HepG2 (cell line): ENCODE measurements around the gene SIKE1. TPM values are rescaled to one million over a fixed set of nuclear protein-coding genes. Genes with fewer than 3 reads are reported as not detected.

ENCODE experiments used
- DMAP1 ChIP-seq: IDR thresholded peaks from 2 replicates; pipeline ENCODE4 v1.6.1; 2016
- GABPB1 ChIP-seq: IDR thresholded peaks from 2 replicates; pipeline ENCODE4 v1.6.1; 2016; ENCODE audit warnings: mild to moderate bottlenecking, missing genetic modification reagents, moderate library complexity, missing compliant biosample characterization
- GLI4 ChIP-seq: sonication (generic); formaldehyde crosslinking; IDR thresholded peaks from 2 replicates; pipeline ENCODE4 v1.5.1; 2020; ENCODE audit warnings: missing genetic modification reagents, mild to moderate bottlenecking, moderate library complexity, borderline replicate concordance
- GTF3A ChIP-seq: sonication (generic); formaldehyde crosslinking; conservative IDR thresholded peaks from 2 replicates; pipeline ENCODE4 v1.4.0; 2020; ENCODE audit warnings: mild to moderate bottlenecking, missing genetic modification reagents
- HES4 ChIP-seq: sonication (generic); formaldehyde crosslinking; IDR thresholded peaks from 2 replicates; pipeline ENCODE4 v1.9.0; 2021; ENCODE audit warnings: mild to moderate bottlenecking, missing genetic modification reagents, borderline replicate concordance
- KDM5A ChIP-seq: fragments of 200-600 bp; sonication (generic); IDR thresholded peaks from 2 replicates; pipeline ENCODE4 v1.7.0; 2018; ENCODE audit warnings: antibody characterized with exemption, mild to moderate bottlenecking, low read length, borderline replicate concordance
- LCORL ChIP-seq, 2 experiments: fragments of 450-650 bp in 1 of 2; sonication (generic) in 1 of 2; formaldehyde crosslinking in 1 of 2; IDR thresholded peaks; 2 replicates each; pipeline versions ENCODE4 v1.5.0 to v1.6.1; 2017 to 2020; ENCODE audit warnings: antibody characterized with exemption in 1 of 2, missing genetic modification reagents in 1 of 2
- MATR3 ChIP-seq: sonication (generic); formaldehyde crosslinking; IDR thresholded peaks from 2 replicates; pipeline ENCODE4 v1.4.0; 2020; ENCODE audit warnings: missing genetic modification reagents
- RARA ChIP-seq: IDR thresholded peaks from 2 replicates; pipeline ENCODE4 v1.6.1; 2016; ENCODE audit warnings: missing genetic modification reagents, missing compliant biosample characterization
- RFX1 ChIP-seq: fragments of 450-650 bp; IDR thresholded peaks from 2 replicates; pipeline ENCODE4 v1.6.1; 2017
- SAFB2 ChIP-seq: sonication (generic); formaldehyde crosslinking; IDR thresholded peaks from 2 replicates; pipeline ENCODE4 v1.5.1; 2020; ENCODE audit warnings: missing genetic modification reagents, low read depth, mild to moderate bottlenecking, borderline replicate concordance
- ZFP36L2 ChIP-seq: sonication (generic); formaldehyde crosslinking; IDR thresholded peaks from 2 replicates; pipeline ENCODE4 v1.4.0; 2020; ENCODE audit warnings: missing genetic modification reagents
- ZMYM4 ChIP-seq: sonication (generic); formaldehyde crosslinking; IDR thresholded peaks from 2 replicates; pipeline ENCODE4 v1.8.1; 2023; ENCODE audit warnings: mild to moderate bottlenecking, missing genetic modification reagents
- ZNF564 ChIP-seq: sonication (generic); formaldehyde crosslinking; IDR thresholded peaks from 2 replicates; pipeline ENCODE4 v1.8.1; 2023; ENCODE audit warnings: mild to moderate bottlenecking, missing genetic modification reagents
- ZNF570 ChIP-seq: sonication (generic); formaldehyde crosslinking; IDR thresholded peaks from 2 replicates; pipeline ENCODE4 v1.4.0; 2020; ENCODE audit warnings: mild to moderate bottlenecking, missing genetic modification reagents, borderline replicate concordance
- ZNF598 ChIP-seq: sonication (generic); formaldehyde crosslinking; IDR thresholded peaks from 2 replicates; pipeline ENCODE4 v1.5.1; 2020; ENCODE audit warnings: mild to moderate bottlenecking, missing genetic modification reagents, borderline replicate concordance
- ZNF770 ChIP-seq: sonication (generic); formaldehyde crosslinking; IDR thresholded peaks from 2 replicates; pipeline ENCODE4 v1.5.0; 2020; ENCODE audit warnings: mild to moderate bottlenecking, missing genetic modification reagents
- ZSCAN29 ChIP-seq: sonication (generic); formaldehyde crosslinking; conservative IDR thresholded peaks from 2 replicates; pipeline ENCODE4 v1.4.0; 2020; ENCODE audit warnings: mild to moderate bottlenecking, missing genetic modification reagents
- ZSCAN30 ChIP-seq: sonication (generic); formaldehyde crosslinking; IDR thresholded peaks from 2 replicates; pipeline ENCODE4 v1.5.0; 2020; ENCODE audit warnings: mild to moderate bottlenecking, missing genetic modification reagents
- ZSCAN9 ChIP-seq: IDR thresholded peaks from 2 replicates; pipeline ENCODE4 v1.6.1; 2016; ENCODE audit warnings: borderline replicate concordance
- polyA plus RNA-seq, 8 experiments: library from polyadenylated mRNA; depleted of rRNA in 3 of 8; stranded (reverse) in 7 of 8; unstranded in 1 of 8; fragments of >200 nt; fragmentation: Illumina TruSeq in 4 of 8; extraction: Trizol in 4 of 8; gene quantifications; 2 replicates each; pipeline versions ENCODE4 v1.2.1 to v1.2.3, GENCODE V29; 2011 to 2016; ENCODE audit warnings: low read depth in 4 of 8, missing spikeins in 1 of 8, mixed read lengths in 1 of 8; ENCODE audit not compliant: insufficient read depth in 1 of 8
- total RNA-seq, 5 experiments: library from RNA; depleted of rRNA; stranded (reverse); fragments of >200 nt; fragmentation: Illumina TruSeq; extraction: Trizol; gene quantifications; 2 replicates each; pipeline ENCODE4 v1.2.3, GENCODE V29; 2016; ENCODE audit warnings: low read depth in 1 of 5
- TF ChIP-seq, protein P1 (sequence below): sonication (generic); formaldehyde crosslinking; IDR thresholded peaks from 2 replicates; pipeline ENCODE4 v1.8.0; 2022; ENCODE audit warnings: missing genetic modification reagents, mild to moderate bottlenecking, inconsistent platforms, borderline replicate concordance
- TF ChIP-seq, protein P2 (sequence below): IDR thresholded peaks from 2 replicates; pipeline ENCODE4 v1.6.1; 2016; ENCODE audit warnings: mild to moderate bottlenecking, missing biosample characterization, missing genetic modification reagents
- TF ChIP-seq, protein P3 (sequence below): sonication (generic); formaldehyde crosslinking; conservative IDR thresholded peaks from 2 replicates; pipeline ENCODE4 v1.8.0; 2022; ENCODE audit warnings: mild to moderate bottlenecking, moderate library complexity, missing genetic modification reagents
- TF ChIP-seq, protein P4 (sequence below): sonication (generic); formaldehyde crosslinking; IDR thresholded peaks from 2 replicates; pipeline ENCODE4 v1.4.0; 2020; ENCODE audit warnings: missing genetic modification reagents

SIKE1 gene
- total and polyA plus RNA-seq, 2 of the 13 experiments (the other 11 are each of a cell fraction or from before 2014, with no cell fraction given), result 36.5 to 58.4 TPM

- TF ChIP-seq MATR3 (CRISPR knock-in tag), result no peak
- TF ChIP-seq, protein P1, sequence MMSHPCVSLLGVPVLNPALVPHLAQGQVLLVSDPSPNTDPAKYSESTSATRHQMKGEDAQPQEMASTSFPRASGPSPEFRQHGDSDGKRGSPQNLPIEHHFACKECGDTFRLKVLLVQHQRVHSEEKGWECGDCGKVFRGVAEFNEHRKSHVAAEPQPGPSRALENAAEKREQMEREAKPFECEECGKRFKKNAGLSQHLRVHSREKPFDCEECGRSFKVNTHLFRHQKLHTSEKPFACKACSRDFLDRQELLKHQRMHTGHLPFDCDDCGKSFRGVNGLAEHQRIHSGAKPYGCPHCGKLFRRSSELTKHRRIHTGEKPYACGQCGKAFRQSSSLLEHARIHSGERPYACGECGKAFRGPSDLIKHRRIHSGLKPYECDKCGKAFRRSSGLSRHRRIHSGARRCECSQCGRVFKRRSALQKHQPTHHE (CRISPR knock-in tag), result peak; percentile 67; the same call in 1 of the 2 replicates
- 0 out of 2 replicates have a peak, but pooled peaks have one; percentile 36 for TF ChIP-seq KDM5A
- no peak for TF ChIP-seq GLI4
- peak; percentile 24; the same call in 1 of the 2 replicates for TF ChIP-seq ZNF770 (CRISPR knock-in tag)
- no peak for TF ChIP-seq ZFP36L2
- TF ChIP-seq ZMYM4 (CRISPR knock-in tag), result peak; percentile 96
- peak; percentile 87; the same call in 1 of the 2 replicates for TF ChIP-seq ZNF598 (CRISPR knock-in tag)
- TF ChIP-seq RARA (CRISPR knock-in tag), result peak; percentile 67
- TF ChIP-seq, protein P2, sequence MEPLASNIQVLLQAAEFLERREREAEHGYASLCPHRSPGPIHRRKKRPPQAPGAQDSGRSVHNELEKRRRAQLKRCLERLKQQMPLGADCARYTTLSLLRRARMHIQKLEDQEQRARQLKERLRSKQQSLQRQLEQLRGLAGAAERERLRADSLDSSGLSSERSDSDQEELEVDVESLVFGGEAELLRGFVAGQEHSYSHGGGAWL (CRISPR knock-in tag), result no peak; the same call in 1 of the 2 replicates
- TF ChIP-seq, protein P3, sequence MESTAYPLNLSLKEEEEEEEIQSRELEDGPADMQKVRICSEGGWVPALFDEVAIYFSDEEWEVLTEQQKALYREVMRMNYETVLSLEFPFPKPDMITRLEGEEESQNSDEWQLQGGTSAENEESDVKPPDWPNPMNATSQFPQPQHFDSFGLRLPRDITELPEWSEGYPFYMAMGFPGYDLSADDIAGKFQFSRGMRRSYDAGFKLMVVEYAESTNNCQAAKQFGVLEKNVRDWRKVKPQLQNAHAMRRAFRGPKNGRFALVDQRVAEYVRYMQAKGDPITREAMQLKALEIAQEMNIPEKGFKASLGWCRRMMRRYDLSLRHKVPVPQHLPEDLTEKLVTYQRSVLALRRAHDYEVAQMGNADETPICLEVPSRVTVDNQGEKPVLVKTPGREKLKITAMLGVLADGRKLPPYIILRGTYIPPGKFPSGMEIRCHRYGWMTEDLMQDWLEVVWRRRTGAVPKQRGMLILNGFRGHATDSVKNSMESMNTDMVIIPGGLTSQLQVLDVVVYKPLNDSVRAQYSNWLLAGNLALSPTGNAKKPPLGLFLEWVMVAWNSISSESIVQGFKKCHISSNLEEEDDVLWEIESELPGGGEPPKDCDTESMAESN (CRISPR knock-in tag), result peak; percentile 69
- peak; percentile 89 for TF ChIP-seq DMAP1
- TF ChIP-seq HES4 (CRISPR knock-in tag), result peak; percentile 50; the same call in 1 of the 2 replicates
- no peak for TF ChIP-seq ZNF570 (CRISPR knock-in tag)
- TF ChIP-seq ZNF564 (CRISPR knock-in tag), result peak; percentile 79; the same call in 1 of the 2 replicates
- peak; percentile 89 for TF ChIP-seq ZSCAN29 (CRISPR knock-in tag)
- no peak for TF ChIP-seq LCORL (IDR thresholded peaks at IDR 0.05)
- TF ChIP-seq LCORL (CRISPR knock-in tag; IDR thresholded peaks at IDR 0.05), result peak; percentile 55; the same call in 1 of the 2 replicates
- TF ChIP-seq SAFB2 (CRISPR knock-in tag), result no peak; the same call in 1 of the 2 replicates
- peak; percentile 98 for TF ChIP-seq GABPB1 (CRISPR knock-in tag)
- TF ChIP-seq, protein P4, sequence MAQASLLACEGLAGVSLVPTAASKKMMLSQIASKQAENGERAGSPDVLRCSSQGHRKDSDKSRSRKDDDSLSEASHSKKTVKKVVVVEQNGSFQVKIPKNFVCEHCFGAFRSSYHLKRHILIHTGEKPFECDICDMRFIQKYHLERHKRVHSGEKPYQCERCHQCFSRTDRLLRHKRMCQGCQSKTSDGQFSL, result no peak
- no peak for TF ChIP-seq ZSCAN30 (CRISPR knock-in tag)
- TF ChIP-seq ZSCAN9 (CRISPR knock-in tag), result peak; percentile 80; the same call in 1 of the 2 replicates
- 0 out of 2 replicates have a peak, but pooled peaks have one; percentile 85 for TF ChIP-seq GTF3A (CRISPR knock-in tag)
- no peak for TF ChIP-seq RFX1
Measured at GRCh38 chr1:114780344-114781226, at the start of gene SIKE1 (continued).
